Mononuclear cell (primary cell): ENCODE measurements around the gene DCAF16. TPM values are rescaled to one million over a fixed set of nuclear protein-coding genes. Genes with fewer than 3 reads are reported as not detected.

Experiments
- H3K27me3 ChIP-seq: 2 replicates; pipeline ENCODE4 v1.6.0; 2011; ENCODE audit warnings: low read length, control low read depth; ENCODE audit not compliant: insufficient read depth
- H3K4me1 ChIP-seq: 2 replicates; pipeline ENCODE4 v1.5.1; 2011; ENCODE audit warnings: mild to moderate bottlenecking, low read length, control low read depth; ENCODE audit not compliant: insufficient read depth
- H3K4me3 ChIP-seq: 2 replicates; pipeline ENCODE4 v1.5.1; 2011; ENCODE audit warnings: mild to moderate bottlenecking, low read length, moderate library complexity
- H3K9me3 ChIP-seq: 2 replicates; pipeline ENCODE4 v1.5.1; 2011; ENCODE audit warnings: low read depth, mild to moderate bottlenecking, control low read depth, low read length
- total RNA-seq: library from RNA; depleted of rRNA; stranded (reverse); fragments of >200 nt; gene quantifications from one replicate; pipeline ENCODE4 v1.2.3, GENCODE V29; 2012

DCAF16 gene
- total RNA-seq, 1 donor = 50.5 TPM

GRCh38 chr4:17805580-17806155, 4.9 kb downstream of the DCAF16 start:
- Histone ChIP-seq H3K4me3 (no peak overlapping the region), H3K4me1 (peaks cover 26% of the 10 kb centered on the region), H3K9me3 (no peaks in the 10 kb centered on the region), H3K27me3 (no peaks in the 10 kb centered on the region)

GRCh38 chr4:17797808-17798207, 12.7 kb downstream of the DCAF16 start:
- no peaks in the 10 kb centered on the region for H3K27me3 ChIP-seq
- H3K4me1 ChIP-seq = no peaks in the 10 kb centered on the region
- H3K9me3 ChIP-seq = no peaks in the 10 kb centered on the region
- no peak overlapping the region for H3K4me3 ChIP-seq

- Histone ChIP-seq H3K4me3 (no peak overlapping the region), H3K4me1 (no peaks in the 10 kb centered on the region), H3K27me3 (no peaks in the 10 kb centered on the region), H3K9me3 (no peaks in the 10 kb centered on the region)
Measured at GRCh38 chr4:17794730-17795129, 15.8 kb downstream of the DCAF16 start.

- Histone ChIP-seq H3K4me3 (no peak overlapping the region), H3K9me3 (no peaks in the 10 kb centered on the region), H3K27me3 (no peaks in the 10 kb centered on the region), H3K4me1 (no peaks in the 10 kb centered on the region)
Measured at GRCh38 chr4:17788956-17789355, 21.6 kb downstream of the DCAF16 start.

- no peak overlapping the region for H3K4me3 ChIP-seq
- no peaks in the 10 kb centered on the region for H3K4me1 ChIP-seq
- no peaks in the 10 kb centered on the region for H3K9me3 ChIP-seq
- H3K27me3 ChIP-seq = peaks cover 6% of the 10 kb centered on the region
Measured at GRCh38 chr4:17787315-17787714, 23.2 kb downstream of the DCAF16 start.

- Histone ChIP-seq H3K4me3 (no peak overlapping the region), H3K27me3 (peaks cover 13% of the 10 kb centered on the region), H3K9me3 (no peaks in the 10 kb centered on the region), H3K4me1 (peaks cover 3% of the 10 kb centered on the region)
Measured at GRCh38 chr4:17786567-17786966, 24.0 kb downstream of the DCAF16 start.

GRCh38 chr4:17785858-17786257, 24.7 kb downstream of the DCAF16 start:
- Histone ChIP-seq H3K4me1 (peaks cover 10% of the 10 kb centered on the region), H3K4me3 (no peak overlapping the region), H3K9me3 (no peaks in the 10 kb centered on the region), H3K27me3 (peaks cover 20% of the 10 kb centered on the region)

- H3K4me1 ChIP-seq = peaks cover 13% of the 10 kb centered on the region
- H3K27me3 ChIP-seq = peaks cover 53% of the 10 kb centered on the region
- no peaks in the 10 kb centered on the region for H3K9me3 ChIP-seq
- no peak within 1 kb of the TSS for H3K4me3 ChIP-seq
Measured at GRCh38 chr4:17781300-17782287, 29.0 kb downstream of the DCAF16 start, which contains the start of gene FAM184B. Gene FAM184B, minus strand, starts transcription at chr4:17781621. Its CDS starts 322 bp downstream, at chr4:17781299.

- H3K4me3 ChIP-seq = no peak overlapping the region
- H3K9me3 ChIP-seq = no peaks in the 10 kb centered on the region
- H3K27me3 ChIP-seq = peaks cover 53% of the 10 kb centered on the region
Measured at GRCh38 chr4:17780501-17781299, 29.9 kb downstream of the DCAF16 start.

GRCh38 chr4:17778431-17778830, 32.1 kb downstream of the DCAF16 start:
- Histone ChIP-seq H3K4me3 (no peak overlapping the region), H3K9me3 (no peaks in the 10 kb centered on the region)

More at GRCh38 chr4:17780501-17781299, 29.9 kb downstream of the DCAF16 start:
- peaks cover 13% of the 10 kb centered on the region for H3K4me1 ChIP-seq

GRCh38 chr4:17773135-17773698, 37.3 kb downstream of the DCAF16 start:
- Histone ChIP-seq H3K9me3 (no peaks in the 10 kb centered on the region), H3K4me3 (no peak overlapping the region), H3K4me1 (no peaks in the 10 kb centered on the region), H3K27me3 (peaks cover 7% of the 10 kb centered on the region)

More at GRCh38 chr4:17778431-17778830, 32.1 kb downstream of the DCAF16 start:
- Histone ChIP-seq H3K27me3 (peaks cover 53% of the 10 kb centered on the region), H3K4me1 (peaks cover 13% of the 10 kb centered on the region)

GRCh38 chr4:17771284-17771908, 39.2 kb downstream of the DCAF16 start:
- Histone ChIP-seq H3K4me3 (no peak overlapping the region), H3K4me1 (no peaks in the 10 kb centered on the region), H3K27me3 (no peaks in the 10 kb centered on the region), H3K9me3 (no peaks in the 10 kb centered on the region)

GRCh38 chr4:17770845-17771244, 39.7 kb downstream of the DCAF16 start:
- Histone ChIP-seq H3K27me3 (no peaks in the 10 kb centered on the region), H3K4me3 (no peak overlapping the region), H3K4me1 (no peaks in the 10 kb centered on the region), H3K9me3 (no peaks in the 10 kb centered on the region)
